GM21360 (cell line): ENCODE results near the gene MMS19.

Experiments used
- ATAC-seq: cut with Tn5 transposase; IDR thresholded peaks from one replicate; pipeline ENCODE4 v1.9.1; 2021; ENCODE audit warnings: mild to moderate bottlenecking, moderate library complexity; ENCODE audit not compliant: unreplicated experiment

The MMS19 gene, protein sequence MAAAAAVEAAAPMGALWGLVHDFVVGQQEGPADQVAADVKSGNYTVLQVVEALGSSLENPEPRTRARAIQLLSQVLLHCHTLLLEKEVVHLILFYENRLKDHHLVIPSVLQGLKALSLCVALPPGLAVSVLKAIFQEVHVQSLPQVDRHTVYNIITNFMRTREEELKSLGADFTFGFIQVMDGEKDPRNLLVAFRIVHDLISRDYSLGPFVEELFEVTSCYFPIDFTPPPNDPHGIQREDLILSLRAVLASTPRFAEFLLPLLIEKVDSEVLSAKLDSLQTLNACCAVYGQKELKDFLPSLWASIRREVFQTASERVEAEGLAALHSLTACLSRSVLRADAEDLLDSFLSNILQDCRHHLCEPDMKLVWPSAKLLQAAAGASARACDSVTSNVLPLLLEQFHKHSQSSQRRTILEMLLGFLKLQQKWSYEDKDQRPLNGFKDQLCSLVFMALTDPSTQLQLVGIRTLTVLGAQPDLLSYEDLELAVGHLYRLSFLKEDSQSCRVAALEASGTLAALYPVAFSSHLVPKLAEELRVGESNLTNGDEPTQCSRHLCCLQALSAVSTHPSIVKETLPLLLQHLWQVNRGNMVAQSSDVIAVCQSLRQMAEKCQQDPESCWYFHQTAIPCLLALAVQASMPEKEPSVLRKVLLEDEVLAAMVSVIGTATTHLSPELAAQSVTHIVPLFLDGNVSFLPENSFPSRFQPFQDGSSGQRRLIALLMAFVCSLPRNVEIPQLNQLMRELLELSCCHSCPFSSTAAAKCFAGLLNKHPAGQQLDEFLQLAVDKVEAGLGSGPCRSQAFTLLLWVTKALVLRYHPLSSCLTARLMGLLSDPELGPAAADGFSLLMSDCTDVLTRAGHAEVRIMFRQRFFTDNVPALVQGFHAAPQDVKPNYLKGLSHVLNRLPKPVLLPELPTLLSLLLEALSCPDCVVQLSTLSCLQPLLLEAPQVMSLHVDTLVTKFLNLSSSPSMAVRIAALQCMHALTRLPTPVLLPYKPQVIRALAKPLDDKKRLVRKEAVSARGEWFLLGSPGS

GRCh38 chr10:97498076-97498840 is at the start of gene MMS19:
Gene MMS19, minus strand, starts transcription at chr10:97498422. Its CDS starts 38 bp downstream, at chr10:97498384.
- peak; percentile 91 for ATAC-seq

GRCh38 chr10:97547962-97548361 is 49.7 kb upstream of the MMS19 start:
- ATAC-seq, result no peak

DNA sequence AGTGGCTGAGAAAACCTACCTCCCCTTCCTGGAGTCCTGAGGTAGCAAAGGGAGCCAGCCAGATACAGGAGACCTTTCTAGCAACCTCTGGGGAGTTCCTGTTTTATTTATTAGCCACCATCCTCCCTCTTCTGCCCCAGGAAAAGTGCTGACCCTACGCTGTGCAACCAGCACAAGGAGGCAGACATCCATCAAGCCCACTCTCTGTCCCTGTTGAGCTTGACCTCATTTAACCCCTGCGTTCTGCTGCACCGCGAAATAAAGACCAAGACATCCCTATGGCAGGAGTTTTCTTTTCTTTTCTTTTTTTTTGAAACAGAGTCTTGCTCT is 49.0 kb upstream of the MMS19 start:
- no peak for ATAC-seq

- no peak for ATAC-seq
These were observed 48.4 kb upstream of the MMS19 start for GRCh38 chr10:97546456-97547270.

DNA sequence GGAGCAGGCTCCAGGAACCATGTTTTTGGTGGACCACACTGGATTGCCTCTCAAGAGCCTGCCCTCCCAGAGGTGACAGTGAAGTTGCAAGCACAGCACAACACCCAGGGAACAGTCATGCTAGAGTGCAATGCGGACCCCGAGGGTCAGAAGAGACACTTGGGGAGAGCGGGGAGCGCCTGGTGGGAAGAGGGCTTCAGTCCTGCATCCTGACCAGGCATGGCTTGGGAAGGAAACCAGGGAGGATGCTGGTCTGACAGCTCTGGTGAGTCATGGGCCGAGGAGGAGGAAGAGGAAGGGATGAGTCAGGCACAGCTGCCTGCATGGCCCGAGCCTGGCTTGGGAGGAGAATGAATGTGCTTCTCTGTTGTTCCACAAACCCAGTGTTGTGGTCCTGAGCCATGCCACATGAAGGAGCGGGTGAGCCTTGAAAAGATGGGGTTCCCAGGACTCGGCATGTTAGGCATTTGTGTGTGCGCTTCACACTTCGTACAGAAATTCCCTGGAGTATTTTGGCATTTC is 44.9 kb upstream of the MMS19 start:
- no peak for ATAC-seq

DNA sequence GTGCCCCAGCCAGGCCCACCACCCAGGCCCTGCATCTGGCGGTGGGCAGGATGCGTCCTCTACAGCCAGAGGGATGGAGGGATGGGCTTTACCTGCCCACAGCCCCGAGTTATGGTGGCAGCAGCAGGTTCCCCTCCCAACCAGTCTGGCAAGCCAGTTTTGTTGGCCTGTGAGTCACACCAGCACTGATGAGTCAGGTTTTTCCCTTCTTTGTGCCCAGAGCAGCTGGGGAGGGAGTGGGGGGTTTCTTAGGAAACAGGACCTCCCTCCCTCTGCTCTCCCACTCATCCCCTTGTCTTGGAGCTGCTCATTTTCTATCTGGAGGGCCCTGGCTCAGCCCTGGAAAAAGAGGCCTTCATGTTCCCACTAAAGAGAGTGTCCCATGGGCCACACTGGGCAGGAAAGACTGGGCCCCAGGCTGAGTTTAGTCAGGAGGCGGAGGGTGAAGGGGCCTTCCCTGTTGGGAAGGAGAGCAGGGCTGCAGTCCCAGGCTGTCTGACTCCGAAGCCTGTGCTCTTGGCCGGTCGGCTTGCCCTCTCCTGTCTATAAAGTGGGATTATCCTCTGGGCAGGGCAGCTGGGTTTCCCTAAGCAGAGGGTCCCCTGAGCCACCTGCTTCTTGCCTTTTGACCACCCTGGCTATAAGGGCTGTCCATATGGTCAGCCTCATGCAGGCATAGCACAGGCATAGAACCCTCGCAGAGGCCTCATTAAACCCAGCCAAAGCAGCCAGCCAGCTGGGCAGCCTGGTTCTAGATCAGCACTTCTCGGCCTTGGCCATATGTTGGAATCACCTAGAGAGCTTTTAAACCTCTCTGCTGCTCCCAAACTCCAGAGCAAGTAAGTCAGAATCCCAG is 44.2 kb upstream of the MMS19 start:
- no peak for ATAC-seq

GRCh38 chr10:97540669-97541500 is 42.7 kb upstream of the MMS19 start:
- ATAC-seq, result no peak

- ATAC-seq, result no peak
These were observed 41.4 kb upstream of the MMS19 start for GRCh38 chr10:97539523-97540200.

DNA sequence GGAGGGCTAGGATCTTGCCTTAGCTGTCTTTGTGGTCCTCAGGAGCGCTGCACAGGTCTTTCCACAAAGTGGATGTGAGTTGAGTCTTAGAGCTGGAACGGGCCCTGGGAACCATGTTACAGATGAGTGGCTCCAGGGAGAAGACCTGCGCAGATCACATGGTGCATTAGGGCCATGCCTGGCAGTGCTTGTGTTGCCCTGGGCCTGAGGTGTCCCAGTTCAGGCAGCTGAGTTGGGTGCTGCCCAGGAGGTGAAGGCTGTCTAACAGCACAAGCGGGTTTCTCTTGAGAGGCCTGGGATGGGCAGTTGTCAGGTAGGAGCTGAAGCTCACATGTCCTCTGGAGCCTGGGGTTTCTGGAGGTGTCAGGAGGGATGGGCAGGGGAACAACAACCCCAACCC is 40.6 kb upstream of the MMS19 start:
- ATAC-seq, result no peak

DNA sequence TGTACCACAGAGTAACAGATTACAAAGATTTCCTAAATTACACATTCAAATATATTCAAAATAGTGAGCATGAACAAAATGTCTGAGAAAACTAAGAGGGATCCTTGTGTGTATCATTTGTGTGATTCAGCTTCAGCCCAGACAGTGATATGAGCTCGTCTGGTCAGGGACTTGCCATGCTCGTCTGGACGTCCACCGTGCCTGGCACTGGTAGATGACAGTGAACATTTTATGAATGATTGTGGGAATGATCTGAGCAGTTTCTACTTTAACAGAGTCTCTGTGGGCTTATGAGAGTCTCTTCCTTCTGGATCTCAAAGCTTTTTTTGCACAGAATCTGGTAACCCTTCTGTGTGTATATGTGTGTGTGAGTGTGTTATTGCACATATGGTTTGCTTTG is 40.2 kb upstream of the MMS19 start:
- ATAC-seq, result no peak

DNA sequence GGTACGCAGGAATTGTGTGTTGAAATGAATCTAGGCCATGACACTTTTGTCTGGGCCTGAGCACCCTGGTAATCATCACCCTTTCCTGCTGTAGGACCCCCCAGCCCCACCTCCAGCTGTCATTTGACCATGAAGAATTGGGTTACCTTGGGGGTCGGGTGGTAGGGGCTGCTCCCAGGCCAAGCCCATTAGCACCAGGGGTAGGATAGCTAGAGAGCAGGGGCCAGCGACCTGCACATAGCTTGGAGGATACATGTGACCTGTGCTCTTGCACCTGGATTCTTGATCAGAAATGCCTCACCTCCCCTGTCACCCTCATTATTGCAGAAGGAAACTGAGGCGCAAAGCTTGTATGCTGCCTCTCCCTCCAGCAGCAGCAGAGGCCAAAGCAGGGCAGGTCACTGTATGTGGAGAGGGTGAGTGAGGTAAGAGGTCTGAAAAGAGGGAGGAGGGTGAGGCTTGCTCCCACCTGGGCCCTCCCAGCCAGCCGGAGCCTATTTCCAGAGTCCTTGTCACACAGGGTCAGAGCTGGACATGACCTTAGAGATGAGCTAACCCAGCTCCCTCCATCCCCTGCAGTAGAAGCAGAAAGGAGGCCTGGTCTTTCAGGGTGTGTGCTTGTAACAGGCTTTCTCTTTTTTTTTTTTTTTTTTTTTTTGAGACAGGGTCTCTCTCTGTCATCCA is 39.1 kb upstream of the MMS19 start:
- ATAC-seq, result no peak

- peak; percentile 60 for ATAC-seq
These were observed 36.6 kb upstream of the MMS19 start for GRCh38 chr10:97534746-97535367.

DNA sequence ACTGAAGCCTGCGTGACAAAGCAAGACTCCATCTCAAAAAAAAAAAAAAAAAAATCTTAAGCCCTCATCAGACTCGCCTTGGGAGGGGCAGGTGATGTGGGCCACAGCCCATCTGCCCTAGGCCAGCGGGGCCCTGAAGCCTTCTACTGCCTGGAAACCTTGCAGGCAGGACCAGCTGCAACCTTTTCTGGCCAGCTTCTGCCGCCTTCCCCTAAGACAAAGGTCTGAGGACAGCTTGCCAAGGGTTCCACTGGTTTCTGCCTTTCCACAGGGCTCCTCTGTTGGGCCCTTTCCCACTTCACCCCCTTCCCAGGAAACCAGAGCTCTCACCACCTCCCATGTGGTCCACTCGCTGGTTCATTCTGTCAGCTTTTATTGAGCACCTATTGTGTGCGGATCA is 35.7 kb upstream of the MMS19 start:
- ATAC-seq, result no peak

DNA sequence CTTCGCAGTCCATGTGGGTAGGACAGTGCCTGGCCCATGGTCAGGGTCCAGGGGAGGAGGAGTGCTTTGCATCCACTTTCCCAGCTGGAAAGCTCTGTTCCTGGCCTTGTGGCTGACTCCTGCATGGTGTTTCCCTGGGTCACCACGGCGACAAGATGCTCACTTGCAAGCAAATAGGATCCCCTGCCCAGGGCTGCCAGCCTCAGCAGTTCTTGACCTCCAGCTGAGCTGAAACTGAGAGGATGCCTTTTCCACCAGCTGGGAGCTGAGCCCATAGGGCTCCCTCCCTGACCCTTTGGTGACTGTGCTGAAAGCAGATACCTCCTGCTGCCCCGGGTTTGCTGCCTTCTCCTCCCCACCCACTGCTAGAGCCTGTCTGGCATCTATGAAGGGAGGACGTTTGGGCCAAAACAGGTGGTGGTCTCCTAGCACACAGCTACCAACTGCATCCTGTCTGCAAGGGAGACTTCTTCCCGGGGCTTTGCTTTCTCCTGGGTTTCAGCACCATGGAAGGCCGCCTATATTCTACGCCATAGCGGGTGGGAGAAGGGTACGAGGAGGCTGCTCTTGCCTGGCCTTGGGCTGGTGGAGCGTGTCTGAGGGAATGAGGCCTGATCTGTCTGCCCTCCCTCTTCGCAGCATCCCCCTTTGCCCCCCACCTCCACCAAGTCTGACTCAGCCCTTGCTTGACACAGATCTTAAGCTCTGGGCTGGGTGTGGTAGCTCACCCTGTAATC is 34.9 kb upstream of the MMS19 start:
- ATAC-seq, result no peak

GRCh38 chr10:97531401-97531986 is 33.3 kb upstream of the MMS19 start:
- no peak for ATAC-seq
